Measurements from ENCODE around the gene GBE1. TPM values are rescaled to one million over a fixed set of nuclear protein-coding genes. Genes with fewer than 3 reads are reported as not detected.
A peak's percentile ranks its signal among the peaks of the same experiment; 100 is the strongest.

GBE1 gene
- total RNA-seq, 1 donor from 2014 or later: 73.1 TPM

- intact Hi-C loops (cut with micrococcal nuclease): no loop called here
- no peak overlapping the region for H3K27ac ChIP-seq (replicated peaks)
- no peaks in the 10 kb centered on the region for H3K9me3 ChIP-seq (replicated peaks)
- peaks cover 54% of the 10 kb centered on the region for H3K4me1 ChIP-seq
- DNase-seq: no peak
- TF ChIP-seq, protein P1, sequence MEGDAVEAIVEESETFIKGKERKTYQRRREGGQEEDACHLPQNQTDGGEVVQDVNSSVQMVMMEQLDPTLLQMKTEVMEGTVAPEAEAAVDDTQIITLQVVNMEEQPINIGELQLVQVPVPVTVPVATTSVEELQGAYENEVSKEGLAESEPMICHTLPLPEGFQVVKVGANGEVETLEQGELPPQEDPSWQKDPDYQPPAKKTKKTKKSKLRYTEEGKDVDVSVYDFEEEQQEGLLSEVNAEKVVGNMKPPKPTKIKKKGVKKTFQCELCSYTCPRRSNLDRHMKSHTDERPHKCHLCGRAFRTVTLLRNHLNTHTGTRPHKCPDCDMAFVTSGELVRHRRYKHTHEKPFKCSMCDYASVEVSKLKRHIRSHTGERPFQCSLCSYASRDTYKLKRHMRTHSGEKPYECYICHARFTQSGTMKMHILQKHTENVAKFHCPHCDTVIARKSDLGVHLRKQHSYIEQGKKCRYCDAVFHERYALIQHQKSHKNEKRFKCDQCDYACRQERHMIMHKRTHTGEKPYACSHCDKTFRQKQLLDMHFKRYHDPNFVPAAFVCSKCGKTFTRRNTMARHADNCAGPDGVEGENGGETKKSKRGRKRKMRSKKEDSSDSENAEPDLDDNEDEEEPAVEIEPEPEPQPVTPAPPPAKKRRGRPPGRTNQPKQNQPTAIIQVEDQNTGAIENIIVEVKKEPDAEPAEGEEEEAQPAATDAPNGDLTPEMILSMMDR (IDR thresholded peaks at IDR 0.05; ENCODE audit: borderline replicate concordance): no peak
- H3K27me3 ChIP-seq (ENCODE audit: low read depth): no peaks in the 10 kb centered on the region
- H3K4me3 ChIP-seq: no peak overlapping the region
- peaks cover 17% of the 10 kb centered on the region for H3K36me3 ChIP-seq
Observed at GRCh38 chr3:81650187-81650586, 111.3 kb downstream of the GBE1 start.

DNA sequence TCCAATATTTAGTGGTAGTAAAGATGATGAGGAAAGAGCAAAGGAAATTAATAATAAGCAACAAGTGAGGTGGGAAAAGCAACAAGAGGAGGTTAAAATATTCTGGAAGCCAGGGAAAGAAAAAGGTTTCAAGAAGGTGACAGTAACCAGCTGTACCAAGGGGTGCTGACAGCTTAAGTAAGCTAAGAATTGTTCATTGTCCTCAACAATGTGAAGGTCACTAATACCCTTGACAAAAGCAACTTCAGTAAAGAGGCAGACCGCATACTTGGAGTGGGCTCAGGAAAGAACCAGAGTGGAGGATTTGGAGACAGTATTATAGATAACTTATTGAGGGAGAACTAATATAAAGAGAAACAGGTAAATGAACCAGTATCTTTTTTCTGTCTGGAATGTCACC is 116.2 kb downstream of the GBE1 start:
- peaks cover 22% of the 10 kb centered on the region for H3K4me1 ChIP-seq
- H3K36me3 ChIP-seq: peaks cover 18% of the 10 kb centered on the region
- no peaks in the 10 kb centered on the region for H3K27me3 ChIP-seq (ENCODE audit: low read depth)
- H3K4me3 ChIP-seq: no peak overlapping the region
- TF ChIP-seq, protein P1 (IDR thresholded peaks at IDR 0.05; ENCODE audit: borderline replicate concordance): no peak
- intact Hi-C loops (cut with micrococcal nuclease): no loop called here
- H3K9me3 ChIP-seq (replicated peaks): no peaks in the 10 kb centered on the region
- no peak for DNase-seq
- peak overlapping the region; percentile 11 for H3K27ac ChIP-seq (replicated peaks)

- Histone ChIP-seq H3K4me3 (no peak overlapping the region), H3K27me3 (ENCODE audit: low read depth) (no peaks in the 10 kb centered on the region), H3K9me3 (replicated peaks) (no peaks in the 10 kb centered on the region), H3K36me3 (peaks cover 16% of the 10 kb centered on the region), H3K27ac (replicated peaks) (no peak overlapping the region), H3K4me1 (peaks cover 22% of the 10 kb centered on the region)
- TF ChIP-seq, protein P1 (IDR thresholded peaks at IDR 0.05; ENCODE audit: borderline replicate concordance): peak; percentile 53
- intact Hi-C loops (cut with micrococcal nuclease): no loop called here
- no peak for DNase-seq
Observed at GRCh38 chr3:81643721-81644120, 117.7 kb downstream of the GBE1 start.

GRCh38 chr3:81638480-81638879 is 123.0 kb downstream of the GBE1 start:
- intact Hi-C loops (cut with micrococcal nuclease): no loop called here
- TF ChIP-seq, protein P1 (IDR thresholded peaks at IDR 0.05; ENCODE audit: borderline replicate concordance): no peak
- Histone ChIP-seq H3K36me3 (peaks cover 13% of the 10 kb centered on the region), H3K27ac (replicated peaks) (no peak overlapping the region), H3K4me3 (no peak overlapping the region), H3K9me3 (replicated peaks) (no peaks in the 10 kb centered on the region), H3K27me3 (ENCODE audit: low read depth) (no peaks in the 10 kb centered on the region), H3K4me1 (no peaks in the 10 kb centered on the region)
- no peak for DNase-seq

DNA sequence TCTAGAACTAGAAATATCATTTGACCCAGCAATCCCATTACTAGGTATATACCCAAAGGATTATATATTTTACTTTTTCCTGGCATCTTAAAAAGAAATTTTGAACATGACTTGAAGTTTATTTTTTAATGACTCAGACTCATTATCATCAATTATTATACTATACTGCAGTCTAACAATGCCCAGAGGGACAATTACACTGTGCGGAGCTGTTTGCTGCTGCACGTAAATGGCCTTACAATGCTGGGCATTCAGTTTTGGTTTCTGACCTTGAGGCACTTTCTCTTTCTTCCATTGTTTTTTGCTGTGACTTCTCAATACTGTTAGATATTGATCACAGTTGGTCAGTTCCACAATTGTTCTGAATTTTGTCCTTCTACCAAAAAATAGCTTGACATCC is 128.8 kb downstream of the GBE1 start:
- H3K9me3 ChIP-seq (replicated peaks): no peaks in the 10 kb centered on the region
- no peaks in the 10 kb centered on the region for H3K4me1 ChIP-seq
- no peak overlapping the region for H3K27ac ChIP-seq (replicated peaks)
- DNase-seq: no peak
- H3K36me3 ChIP-seq: peaks cover 45% of the 10 kb centered on the region
- no peak overlapping the region for H3K4me3 ChIP-seq
- TF ChIP-seq, protein P1 (IDR thresholded peaks at IDR 0.05; ENCODE audit: borderline replicate concordance): no peak
- intact Hi-C loops (cut with micrococcal nuclease): no loop called here
- H3K27me3 ChIP-seq (ENCODE audit: low read depth): no peaks in the 10 kb centered on the region

GRCh38 chr3:81624756-81625155 is 136.7 kb downstream of the GBE1 start:
- H3K27ac ChIP-seq (replicated peaks): no peak overlapping the region
- no peaks in the 10 kb centered on the region for H3K9me3 ChIP-seq (replicated peaks)
- DNase-seq: no peak
- H3K36me3 ChIP-seq: peaks cover 6% of the 10 kb centered on the region
- intact Hi-C loops (cut with micrococcal nuclease): no loop called here
- H3K4me3 ChIP-seq: no peak overlapping the region
- TF ChIP-seq, protein P1 (IDR thresholded peaks at IDR 0.05; ENCODE audit: borderline replicate concordance): no peak
- peaks cover 24% of the 10 kb centered on the region for H3K4me1 ChIP-seq
- H3K27me3 ChIP-seq (ENCODE audit: low read depth): no peaks in the 10 kb centered on the region
